ENCODE data around the gene MAML2.

- TF ChIP-seq, protein P1, sequence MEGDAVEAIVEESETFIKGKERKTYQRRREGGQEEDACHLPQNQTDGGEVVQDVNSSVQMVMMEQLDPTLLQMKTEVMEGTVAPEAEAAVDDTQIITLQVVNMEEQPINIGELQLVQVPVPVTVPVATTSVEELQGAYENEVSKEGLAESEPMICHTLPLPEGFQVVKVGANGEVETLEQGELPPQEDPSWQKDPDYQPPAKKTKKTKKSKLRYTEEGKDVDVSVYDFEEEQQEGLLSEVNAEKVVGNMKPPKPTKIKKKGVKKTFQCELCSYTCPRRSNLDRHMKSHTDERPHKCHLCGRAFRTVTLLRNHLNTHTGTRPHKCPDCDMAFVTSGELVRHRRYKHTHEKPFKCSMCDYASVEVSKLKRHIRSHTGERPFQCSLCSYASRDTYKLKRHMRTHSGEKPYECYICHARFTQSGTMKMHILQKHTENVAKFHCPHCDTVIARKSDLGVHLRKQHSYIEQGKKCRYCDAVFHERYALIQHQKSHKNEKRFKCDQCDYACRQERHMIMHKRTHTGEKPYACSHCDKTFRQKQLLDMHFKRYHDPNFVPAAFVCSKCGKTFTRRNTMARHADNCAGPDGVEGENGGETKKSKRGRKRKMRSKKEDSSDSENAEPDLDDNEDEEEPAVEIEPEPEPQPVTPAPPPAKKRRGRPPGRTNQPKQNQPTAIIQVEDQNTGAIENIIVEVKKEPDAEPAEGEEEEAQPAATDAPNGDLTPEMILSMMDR (conservative IDR thresholded peaks at IDR 0.05): no peak
- no peak for TF ChIP-seq EZH2 (IDR thresholded peaks at IDR 0.05; ENCODE audit: low read depth)
These were observed 53.0 kb downstream of the MAML2 start for GRCh38 chr11:96290031-96290430.

All from PC-9 (cell line).